ENCODE measurements around the gene PLD1.

The PLD1 gene

GRCh38 chr3:171850320-171850959, 40.2 kb upstream of the PLD1 start:
- H3K4me3 ChIP-seq (ENCODE audit: low read depth, low read length): no peak overlapping the region
- TF ChIP-seq CTCF (IDR thresholded peaks at IDR 0.05; ENCODE audit: low read depth, low read length) (no peak), POLR2A (IDR thresholded peaks at IDR 0.05; ENCODE audit: extremely low read depth, insufficient read length) (no peak), MAX (IDR thresholded peaks at IDR 0.05; ENCODE audit: low read depth, low read length) (no peak), MYC (IDR thresholded peaks at IDR 0.05; ENCODE audit: low read depth, low read length) (no peak)
- DNase-seq (ENCODE audit: low read depth): no peak

GRCh38 chr3:171849617-171850319, 39.5 kb upstream of the PLD1 start:
- no peak for TF ChIP-seq CTCF (IDR thresholded peaks at IDR 0.05; ENCODE audit: low read depth, low read length)
- TF ChIP-seq POLR2A (IDR thresholded peaks at IDR 0.05; ENCODE audit: extremely low read depth, insufficient read length): no peak
- no peak for TF ChIP-seq MAX (IDR thresholded peaks at IDR 0.05; ENCODE audit: low read depth, low read length)
- TF ChIP-seq MYC (IDR thresholded peaks at IDR 0.05; ENCODE audit: low read depth, low read length): no peak
- DNase-seq (ENCODE audit: low read depth): no peak
- no peak overlapping the region for H3K4me3 ChIP-seq (ENCODE audit: low read depth, low read length)

GRCh38 chr3:171847595-171848259, 37.4 kb upstream of the PLD1 start:
- TF ChIP-seq CTCF (IDR thresholded peaks at IDR 0.05; ENCODE audit: low read depth, low read length) (no peak), MYC (IDR thresholded peaks at IDR 0.05; ENCODE audit: low read depth, low read length) (no peak), MAX (IDR thresholded peaks at IDR 0.05; ENCODE audit: low read depth, low read length) (no peak), POLR2A (IDR thresholded peaks at IDR 0.05; ENCODE audit: extremely low read depth, insufficient read length) (no peak)
- no peak overlapping the region for H3K4me3 ChIP-seq (ENCODE audit: low read depth, low read length)
- DNase-seq (ENCODE audit: low read depth): no peak

GRCh38 chr3:171847133-171847532, 36.9 kb upstream of the PLD1 start:
- no peak for TF ChIP-seq POLR2A (IDR thresholded peaks at IDR 0.05; ENCODE audit: extremely low read depth, insufficient read length)
- TF ChIP-seq MYC (IDR thresholded peaks at IDR 0.05; ENCODE audit: low read depth, low read length): no peak
- no peak for TF ChIP-seq MAX (IDR thresholded peaks at IDR 0.05; ENCODE audit: low read depth, low read length)
- TF ChIP-seq CTCF (IDR thresholded peaks at IDR 0.05; ENCODE audit: low read depth, low read length): no peak
- H3K4me3 ChIP-seq (ENCODE audit: low read depth, low read length): no peak overlapping the region
- no peak for DNase-seq (ENCODE audit: low read depth)

GRCh38 chr3:171846597-171846996, 36.3 kb upstream of the PLD1 start:
- H3K4me3 ChIP-seq (ENCODE audit: low read depth, low read length): no peak overlapping the region
- peak; percentile 23 for DNase-seq (ENCODE audit: low read depth)
- TF ChIP-seq CTCF (IDR thresholded peaks at IDR 0.05; ENCODE audit: low read depth, low read length): no peak
- no peak for TF ChIP-seq MYC (IDR thresholded peaks at IDR 0.05; ENCODE audit: low read depth, low read length)
- no peak for TF ChIP-seq MAX (IDR thresholded peaks at IDR 0.05; ENCODE audit: low read depth, low read length)
- TF ChIP-seq POLR2A (IDR thresholded peaks at IDR 0.05; ENCODE audit: extremely low read depth, insufficient read length): no peak

All from NB4 (cell line).